GM12865 (cell line): Measurements from ENCODE around the gene HRH1.

Experiments
- DNase-seq: peaks from one replicate; pipeline ENCODE4 v3.0.0; 2010; ENCODE audit warnings: low read depth
- H3K4me3 ChIP-seq: 2 replicates; pipeline ENCODE4 v1.5.1; 2011; ENCODE audit warnings: mild to moderate bottlenecking, low read depth, low read length, control low read depth
- CTCF ChIP-seq: IDR thresholded peaks from 2 replicates; pipeline ENCODE4 v1.5.1; 2011; ENCODE audit warnings: low read length, control low read depth, low read depth, inconsistent platforms; ENCODE audit not compliant: insufficient read depth; ENCODE audit errors: missing control alignments

The HRH1 gene

GRCh38 chr3:11288786-11289637 lies 134.7 kb downstream of the HRH1 start:
- DNase-seq, result peak; percentile 77
- peak overlapping the region; percentile 6 for H3K4me3 ChIP-seq
- TF ChIP-seq CTCF, result no peak

- DNase-seq, result peak; percentile 57
- no peak overlapping the region; the same call in 1 of the 2 replicates for H3K4me3 ChIP-seq
- no peak for TF ChIP-seq CTCF
Observed at GRCh38 chr3:11289864-11290263, 135.6 kb downstream of the HRH1 start.

GRCh38 chr3:11290743-11291680 lies 136.7 kb downstream of the HRH1 start:
- DNase-seq, result peak; percentile 70
- TF ChIP-seq CTCF, result no peak
- H3K4me3 ChIP-seq, result no peak overlapping the region

- H3K4me3 ChIP-seq, result no peak overlapping the region
- no peak for DNase-seq
- TF ChIP-seq CTCF, result no peak
Observed at GRCh38 chr3:11291808-11292207, 137.5 kb downstream of the HRH1 start.

- H3K4me3 ChIP-seq, result no peak overlapping the region
- DNase-seq, result no peak
- no peak for TF ChIP-seq CTCF
Observed at GRCh38 chr3:11297126-11297525, 142.8 kb downstream of the HRH1 start.

GRCh38 chr3:11300970-11301369 lies 146.7 kb downstream of the HRH1 start:
- TF ChIP-seq CTCF, result no peak
- no peak overlapping the region for H3K4me3 ChIP-seq
- DNase-seq, result peak; percentile 81
